AML-193 (cell line): ENCODE measurements around the gene BMP6.
A peak's percentile ranks its signal among the peaks of the same experiment; 100 is the strongest.

ENCODE experiments used
- DNase-seq, 2 experiments: peaks; one replicate each; lab custom pipeline; 2025; lab: John Stamatoyannopoulos, UW

Gene BMP6

GRCh38 chr6:7725849-7726415 is at the start of gene BMP6:
Gene BMP6 (plus strand): TSS chr6:7726099. CDS start chr6:7726956, 857 bp downstream.
- DNase-seq = peak; percentile 47 to 58

GRCh38 chr6:7677229-7677628 is 48.7 kb upstream of the BMP6 start:
- DNase-seq = no peak

GRCh38 chr6:7680393-7681075 is 45.4 kb upstream of the BMP6 start:
- no peak for DNase-seq

- no peak for DNase-seq
Observed at GRCh38 chr6:7681449-7681848, 44.5 kb upstream of the BMP6 start.

GRCh38 chr6:7684076-7684475 is 41.8 kb upstream of the BMP6 start:
- no peak for DNase-seq

- no peak for DNase-seq
Observed at GRCh38 chr6:7684843-7685242, 41.1 kb upstream of the BMP6 start.

GRCh38 chr6:7685276-7685675 is 40.6 kb upstream of the BMP6 start:
- DNase-seq = no peak

- DNase-seq = no peak
Observed at GRCh38 chr6:7687145-7688111, 38.5 kb upstream of the BMP6 start.

GRCh38 chr6:7691021-7691420 is 34.9 kb upstream of the BMP6 start:
- DNase-seq = no peak

GRCh38 chr6:7691675-7692452 is 34.0 kb upstream of the BMP6 start:
- DNase-seq = no peak

GRCh38 chr6:7692453-7692784 is 33.5 kb upstream of the BMP6 start:
- no peak for DNase-seq

GRCh38 chr6:7693827-7694226 is 32.1 kb upstream of the BMP6 start:
- no peak for DNase-seq

GRCh38 chr6:7696061-7696460 is 29.8 kb upstream of the BMP6 start:
- DNase-seq = no peak

GRCh38 chr6:7697432-7697819 is 28.5 kb upstream of the BMP6 start:
- no peak for DNase-seq

- peak; percentile 95 to 96 for DNase-seq
Observed at GRCh38 chr6:7697820-7698623, 27.9 kb upstream of the BMP6 start.

GRCh38 chr6:7701212-7701834 is 24.6 kb upstream of the BMP6 start:
- no peak for DNase-seq

GRCh38 chr6:7703148-7703680 is 22.7 kb upstream of the BMP6 start:
- DNase-seq = no peak

- no peak for DNase-seq
Observed at GRCh38 chr6:7705483-7705882, 20.4 kb upstream of the BMP6 start.

GRCh38 chr6:7706269-7706668 is 19.6 kb upstream of the BMP6 start:
- DNase-seq = no peak

- DNase-seq = no peak
Observed at GRCh38 chr6:7707787-7708186, 18.1 kb upstream of the BMP6 start.
